Stomach (tissue), 9 donors: ENCODE data around the gene CTCF. TPM values are rescaled to one million over a fixed set of nuclear protein-coding genes. Genes with fewer than 3 reads are reported as not detected.

Experiments
- DNase-seq, 2 donors: peaks; one replicate each; pipeline versions ENCODE4 v3.0.0 to v3.0.0-alpha.2; 2013 to 2019
- H3K27ac ChIP-seq, 5 donors: fragments of 200-600 bp in 4 of 5; sonication (generic) in 4 of 5; one replicate each; pipeline ENCODE4 v1.5.1; 2013 to 2019; ENCODE audit warnings: mild to moderate bottlenecking in 1 of 5, moderate library complexity in 1 of 5
- H3K27me3 ChIP-seq, 3 donors: fragments of 200-600 bp; sonication (generic); one replicate each; pipeline ENCODE4 v1.5.1; 2017 to 2019; ENCODE audit warnings: mixed run types in 1 of 3
- H3K36me3 ChIP-seq, 4 donors: fragments of 200-600 bp; sonication (generic); 1 replicate in 3 of 4; 2 replicates in 1 of 4; pipeline ENCODE4 v1.5.1; 2016 to 2019
- H3K4me1 ChIP-seq, 4 donors: fragments of 200-600 bp; sonication (generic); one replicate each; pipeline ENCODE4 v1.5.1; 2016 to 2019
- H3K4me3 ChIP-seq, 4 donors: fragments of 200-600 bp; sonication (generic) in 3 of 4; one replicate each; pipeline ENCODE4 v1.5.1; 2016 to 2019; ENCODE audit warnings: mild to moderate bottlenecking in 1 of 4
- H3K9me3 ChIP-seq, 4 donors: fragments of 200-600 bp; sonication (generic); one replicate each; pipeline ENCODE4 v1.5.1; 2016 to 2019
- EP300 ChIP-seq: sonication (generic); formaldehyde crosslinking; IDR thresholded peaks from one replicate; pipeline ENCODE4 v1.6.1; 2017; ENCODE audit warnings: antibody characterized with exemption
- POLR2A ChIP-seq, 4 donors: fragments of 450-650 bp; IDR thresholded peaks; one replicate each; pipeline ENCODE4 v1.6.1; 2016; ENCODE audit warnings: antibody characterized with exemption in 4 of 4, control low read depth in 2 of 4, mild to moderate bottlenecking in 1 of 4, moderate library complexity in 1 of 4
- POLR2AphosphoS5 ChIP-seq, 3 donors: sonication (generic); formaldehyde crosslinking; IDR thresholded peaks; one replicate each; pipeline ENCODE4 v1.6.1; 2016; ENCODE audit warnings: antibody characterized with exemption in 3 of 3
- WGBS, 5 donors: extraction: QIAGEN DNeasy Blood & Tissue Kit in 3 of 5; methylation state at CpG; one replicate each; pipeline versions ENCODE4 v1.1.5 to v1.1.7; 2013 to 2018; 5-methylcytosine and 5-hydroxymethylcytosine counted together
- intact Hi-C: fragments of 100-400 bp; cut with DNase I; formaldehyde crosslinking; loops from one replicate; pipeline ENCODE4 v1.15.1; 2023; ENCODE audit warnings: low total_unique reads
- polyA plus RNA-seq, 3 donors: library from polyadenylated mRNA; stranded (reverse); fragments of 200-250 nt; gene quantifications; one replicate each; pipeline ENCODE4 v1.2.3, GENCODE V29; 2013
- small RNA-seq, 4 donors: library from RNA; depleted of rRNA; stranded (forward); fragments of <200 nt; gene quantifications; one replicate each; pipeline ENCODE3, GENCODE V24; 2016
- total RNA-seq, 5 donors: library from RNA; depleted of rRNA; stranded (reverse); fragments of >200 nt; gene quantifications; one replicate each; pipeline versions ENCODE4 v1.1.0 to v1.2.3, GENCODE V29; 2014 to 2016
- TF ChIP-seq, protein P1 (sequence below), 7 experiments: fragments of 450-650 bp in 4 of 7; fragments of 200-600 bp in 3 of 7; sonication (generic) in 3 of 7; IDR thresholded peaks; one replicate each; pipeline ENCODE4 v1.5.1; 2016 to 2019; ENCODE audit warnings: antibody characterized with exemption in 7 of 7, control low read depth in 2 of 7, mild to moderate bottlenecking in 1 of 7
- donor health status: healthy with polysubstance abuse.
- donor health status: Bipolar disorder and iron deficiency.
- donor health status: healthy.

The CTCF gene
- total and polyA plus RNA-seq, 8 donors, result 15.0 to 47.3 (median 33.4) TPM

DNA sequence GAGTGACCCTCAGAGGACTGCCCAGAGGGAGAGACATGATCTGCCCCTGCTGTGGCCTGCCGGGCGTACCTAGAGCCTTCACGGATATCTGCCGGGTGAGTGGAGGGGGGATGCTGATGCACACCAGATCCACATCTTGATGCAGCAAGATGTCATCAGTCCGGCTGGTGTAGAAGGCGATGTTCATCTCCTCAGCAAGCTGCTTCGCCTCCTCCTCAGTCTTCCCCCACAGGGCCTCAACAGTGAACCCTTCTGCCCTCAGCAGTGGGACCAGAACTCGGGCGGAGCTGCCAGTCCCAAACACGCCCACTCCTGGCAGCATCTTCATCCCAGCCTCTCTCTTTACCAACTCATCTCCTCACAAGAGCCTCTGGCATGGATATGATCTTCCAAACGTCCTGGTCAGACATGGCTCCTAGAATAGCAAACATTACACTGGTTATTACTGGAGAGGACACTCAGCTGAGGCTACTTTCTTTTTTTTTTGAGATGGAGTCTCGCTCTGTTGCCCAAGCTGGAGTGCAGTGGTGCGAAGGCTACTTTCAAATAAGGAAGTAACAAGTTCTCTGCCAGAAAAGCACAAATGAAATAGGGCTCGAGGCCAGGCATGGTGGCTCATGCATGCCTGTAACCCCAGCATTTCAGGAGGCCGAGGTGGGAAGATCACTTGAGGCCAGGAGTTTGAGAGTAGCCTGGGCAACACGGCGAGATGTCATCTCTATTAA lies 123.2 kb downstream of the CTCF start:
- TF ChIP-seq EP300 (no peak), POLR2A (IDR thresholded peaks at IDR 0.05) (no peak), POLR2AphosphoS5 (IDR thresholded peaks at IDR 0.05) (no peak)
- TF ChIP-seq, protein P1, sequence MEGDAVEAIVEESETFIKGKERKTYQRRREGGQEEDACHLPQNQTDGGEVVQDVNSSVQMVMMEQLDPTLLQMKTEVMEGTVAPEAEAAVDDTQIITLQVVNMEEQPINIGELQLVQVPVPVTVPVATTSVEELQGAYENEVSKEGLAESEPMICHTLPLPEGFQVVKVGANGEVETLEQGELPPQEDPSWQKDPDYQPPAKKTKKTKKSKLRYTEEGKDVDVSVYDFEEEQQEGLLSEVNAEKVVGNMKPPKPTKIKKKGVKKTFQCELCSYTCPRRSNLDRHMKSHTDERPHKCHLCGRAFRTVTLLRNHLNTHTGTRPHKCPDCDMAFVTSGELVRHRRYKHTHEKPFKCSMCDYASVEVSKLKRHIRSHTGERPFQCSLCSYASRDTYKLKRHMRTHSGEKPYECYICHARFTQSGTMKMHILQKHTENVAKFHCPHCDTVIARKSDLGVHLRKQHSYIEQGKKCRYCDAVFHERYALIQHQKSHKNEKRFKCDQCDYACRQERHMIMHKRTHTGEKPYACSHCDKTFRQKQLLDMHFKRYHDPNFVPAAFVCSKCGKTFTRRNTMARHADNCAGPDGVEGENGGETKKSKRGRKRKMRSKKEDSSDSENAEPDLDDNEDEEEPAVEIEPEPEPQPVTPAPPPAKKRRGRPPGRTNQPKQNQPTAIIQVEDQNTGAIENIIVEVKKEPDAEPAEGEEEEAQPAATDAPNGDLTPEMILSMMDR (IDR thresholded peaks at IDR 0.05), result no peak
- intact Hi-C loops, result no loop called here
- no peaks in the 10 kb centered on the region for H3K9me3 ChIP-seq
- peaks cover 0 to 9% (median 0%) of the 10 kb centered on the region in 4 donors for H3K4me1 ChIP-seq
- no peak overlapping the region for H3K4me3 ChIP-seq
- no peaks in the 10 kb centered on the region for H3K27me3 ChIP-seq
- H3K36me3 ChIP-seq, result peaks cover 7 to 54% (median 38%) of the 10 kb centered on the region in 4 donors
- no peak for DNase-seq
- peak overlapping the region in 2 of 5 donors; percentile 11 to 50 for H3K27ac ChIP-seq
- 89 to 93% (median 90%) methylated on average over 17 of the region's 17 CpGs for WGBS, 5 donors

Small RNA genes within 50 kb of the gene (small RNA-seq; reads per million reads assigned to genes)
- 0 reads per million in 4 donors for gene AC027682.3

Other genes with a start within 250 kb of the CTCF start
- 1 to 10 TPM in 2 of 5 donors, not detected in 3; 2.2 to 3.3 TPM for gene KCTD19, start 235.8 kb upstream of the CTCF start, total RNA-seq
- gene KCTD19, start 235.8 kb upstream of the CTCF start, polyA plus RNA-seq, result under 1 TPM in 1 of 3 donors, not detected in 2; 0.03 TPM
- 10 to 100 TPM in 1 of 5 donors, under 1 TPM in 1, not detected in 3; 0.73 to 33.0 TPM for gene LRRC36, start 235.7 kb upstream of the CTCF start, total RNA-seq
- gene LRRC36, start 235.7 kb upstream of the CTCF start, polyA plus RNA-seq, result 1 to 10 TPM in 1 of 3 donors, under 1 TPM in 1, not detected in 1; 0.37 to 1.2 TPM
- gene TPPP3, start 169.0 kb upstream of the CTCF start, total RNA-seq, result 100 to 1,000 TPM in 1 of 5 donors, 10 to 100 TPM in 3, 1 to 10 TPM in 1; 5.8 to 127 (median 15.8) TPM
- 10 to 100 TPM in 2 of 3 donors, 1 to 10 TPM in 1; 10.0 to 38.8 (median 11.8) TPM for gene TPPP3, start 169.0 kb upstream of the CTCF start, polyA plus RNA-seq
- 10 to 100 TPM in 2 of 5 donors, 1 to 10 TPM in 2, not detected in 1; 6.1 to 33.6 (median 11.6) TPM for gene ZDHHC1, start 146.0 kb upstream of the CTCF start, total RNA-seq
- 1 to 10 TPM; 2.0 to 4.7 (median 4.4) TPM for gene ZDHHC1, start 146.0 kb upstream of the CTCF start, polyA plus RNA-seq
- gene HSD11B2, start 131.4 kb upstream of the CTCF start, total RNA-seq, result 100 to 1,000 TPM in 1 of 5 donors, 10 to 100 TPM in 1, 1 to 10 TPM in 1, under 1 TPM in 1, not detected in 1; 0.89 to 837 (median 9.6) TPM
- 10 to 100 TPM in 1 of 3 donors, 1 to 10 TPM in 2; 1.5 to 16.7 (median 2.9) TPM for gene HSD11B2, start 131.4 kb upstream of the CTCF start, polyA plus RNA-seq
- gene ATP6V0D1, start 81.4 kb upstream of the CTCF start, total RNA-seq, result 100 to 1,000 TPM in 1 of 5 donors, 10 to 100 TPM in 4; 23.5 to 102 (median 72.2) TPM
- gene ATP6V0D1, start 81.4 kb upstream of the CTCF start, polyA plus RNA-seq, result 100 to 1,000 TPM in 1 of 3 donors, 10 to 100 TPM in 2; 36.5 to 102 (median 57.7) TPM
- gene AGRP, start 79.0 kb upstream of the CTCF start, total RNA-seq, result not detected
- not detected for gene AGRP, start 79.0 kb upstream of the CTCF start, polyA plus RNA-seq
- gene RIPOR1, start 33.7 kb upstream of the CTCF start, total RNA-seq, result 100 to 1,000 TPM in 2 of 5 donors, 10 to 100 TPM in 3; 24.0 to 159 (median 38.4) TPM
- 10 to 100 TPM; 17.2 to 29.5 (median 23.4) TPM for gene RIPOR1, start 33.7 kb upstream of the CTCF start, polyA plus RNA-seq
- gene CARMIL2, start 82.6 kb downstream of the CTCF start, total RNA-seq, result 10 to 100 TPM in 1 of 5 donors, 1 to 10 TPM in 2, under 1 TPM in 2; 0.18 to 28.1 (median 1.0) TPM
- 1 to 10 TPM in 2 of 3 donors, under 1 TPM in 1; 0.46 to 2.4 (median 2.0) TPM for gene CARMIL2, start 82.6 kb downstream of the CTCF start, polyA plus RNA-seq
- 10 to 100 TPM in 2 of 5 donors, 1 to 10 TPM in 2, under 1 TPM in 1; 0.87 to 30.3 (median 5.3) TPM for gene ACD, start 97.7 kb downstream of the CTCF start, total RNA-seq
- 10 to 100 TPM; 12.0 to 17.1 (median 16.2) TPM for gene ACD, start 97.7 kb downstream of the CTCF start, polyA plus RNA-seq
- gene PARD6A, start 98.4 kb downstream of the CTCF start, total RNA-seq, result 10 to 100 TPM in 3 of 5 donors, 1 to 10 TPM in 2; 1.1 to 56.7 (median 14.6) TPM
- gene PARD6A, start 98.4 kb downstream of the CTCF start, polyA plus RNA-seq, result 1 to 10 TPM; 3.5 to 7.2 (median 7.0) TPM
- gene ENKD1, start 104.2 kb downstream of the CTCF start, total RNA-seq, result 100 to 1,000 TPM in 1 of 5 donors, 10 to 100 TPM in 2, 1 to 10 TPM in 2; 5.8 to 113 (median 10.4) TPM
- 10 to 100 TPM; 19.7 to 31.5 (median 20.5) TPM for gene ENKD1, start 104.2 kb downstream of the CTCF start, polyA plus RNA-seq
- gene C16orf86, start 104.3 kb downstream of the CTCF start, total RNA-seq, result 10 to 100 TPM in 1 of 5 donors, 1 to 10 TPM in 1, not detected in 3; 3.5 to 83.0 TPM
- gene C16orf86, start 104.3 kb downstream of the CTCF start, polyA plus RNA-seq, result 1 to 10 TPM; 3.2 to 3.6 (median 3.4) TPM
- 10 to 100 TPM in 4 of 5 donors, 1 to 10 TPM in 1; 7.6 to 87.5 (median 13.3) TPM for gene GFOD2, start 156.8 kb downstream of the CTCF start, total RNA-seq
- gene GFOD2, start 156.8 kb downstream of the CTCF start, polyA plus RNA-seq, result 10 to 100 TPM in 1 of 3 donors, 1 to 10 TPM in 2; 8.6 to 13.4 (median 10.0) TPM
- gene RANBP10, start 244.0 kb downstream of the CTCF start, total RNA-seq, result 10 to 100 TPM in 3 of 5 donors, 1 to 10 TPM in 2; 7.8 to 37.3 (median 13.0) TPM
- gene RANBP10, start 244.0 kb downstream of the CTCF start, polyA plus RNA-seq, result 1 to 10 TPM; 2.9 to 6.9 (median 4.2) TPM
- gene TSNAXIP1, start 244.4 kb downstream of the CTCF start, total RNA-seq, result 10 to 100 TPM in 1 of 5 donors, 1 to 10 TPM in 2, under 1 TPM in 1, not detected in 1; 0.45 to 25.7 (median 1.7) TPM
- gene TSNAXIP1, start 244.4 kb downstream of the CTCF start, polyA plus RNA-seq, result 1 to 10 TPM in 1 of 3 donors, under 1 TPM in 2; 0.46 to 1.2 (median 1.00) TPM